ENCODE measurements around the gene MYOC. TPM values are rescaled to one million over a fixed set of nuclear protein-coding genes. Genes with fewer than 3 reads are reported as not detected.

Gene MYOC
- total RNA-seq, 4 donors from 2014 or later = 10.5 to 47.8 (median 11.8) TPM

DNA sequence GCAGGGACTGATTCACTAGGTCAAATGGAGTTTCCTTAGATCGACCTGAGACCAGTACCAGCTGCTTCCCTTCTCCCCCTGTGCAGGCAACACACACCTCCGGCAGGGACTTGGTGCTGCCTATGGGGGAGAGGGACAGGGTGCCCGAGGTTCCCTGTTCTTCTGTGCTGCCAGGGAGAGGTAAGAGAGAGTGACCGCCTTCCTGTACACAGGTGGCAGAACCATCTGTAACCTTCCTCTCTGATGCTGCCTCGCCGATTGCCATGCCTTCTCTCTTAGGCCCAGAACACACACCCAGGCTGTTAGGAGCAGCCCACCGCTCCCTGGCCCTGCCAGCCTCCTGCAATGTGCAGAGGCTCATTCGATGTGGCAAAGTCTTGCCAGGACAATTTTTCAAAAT lies 9.3 kb downstream of the MYOC start:
- TF ChIP-seq, protein P1, sequence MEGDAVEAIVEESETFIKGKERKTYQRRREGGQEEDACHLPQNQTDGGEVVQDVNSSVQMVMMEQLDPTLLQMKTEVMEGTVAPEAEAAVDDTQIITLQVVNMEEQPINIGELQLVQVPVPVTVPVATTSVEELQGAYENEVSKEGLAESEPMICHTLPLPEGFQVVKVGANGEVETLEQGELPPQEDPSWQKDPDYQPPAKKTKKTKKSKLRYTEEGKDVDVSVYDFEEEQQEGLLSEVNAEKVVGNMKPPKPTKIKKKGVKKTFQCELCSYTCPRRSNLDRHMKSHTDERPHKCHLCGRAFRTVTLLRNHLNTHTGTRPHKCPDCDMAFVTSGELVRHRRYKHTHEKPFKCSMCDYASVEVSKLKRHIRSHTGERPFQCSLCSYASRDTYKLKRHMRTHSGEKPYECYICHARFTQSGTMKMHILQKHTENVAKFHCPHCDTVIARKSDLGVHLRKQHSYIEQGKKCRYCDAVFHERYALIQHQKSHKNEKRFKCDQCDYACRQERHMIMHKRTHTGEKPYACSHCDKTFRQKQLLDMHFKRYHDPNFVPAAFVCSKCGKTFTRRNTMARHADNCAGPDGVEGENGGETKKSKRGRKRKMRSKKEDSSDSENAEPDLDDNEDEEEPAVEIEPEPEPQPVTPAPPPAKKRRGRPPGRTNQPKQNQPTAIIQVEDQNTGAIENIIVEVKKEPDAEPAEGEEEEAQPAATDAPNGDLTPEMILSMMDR (IDR thresholded peaks at IDR 0.05; ENCODE audit: low read depth) = no peak

DNA sequence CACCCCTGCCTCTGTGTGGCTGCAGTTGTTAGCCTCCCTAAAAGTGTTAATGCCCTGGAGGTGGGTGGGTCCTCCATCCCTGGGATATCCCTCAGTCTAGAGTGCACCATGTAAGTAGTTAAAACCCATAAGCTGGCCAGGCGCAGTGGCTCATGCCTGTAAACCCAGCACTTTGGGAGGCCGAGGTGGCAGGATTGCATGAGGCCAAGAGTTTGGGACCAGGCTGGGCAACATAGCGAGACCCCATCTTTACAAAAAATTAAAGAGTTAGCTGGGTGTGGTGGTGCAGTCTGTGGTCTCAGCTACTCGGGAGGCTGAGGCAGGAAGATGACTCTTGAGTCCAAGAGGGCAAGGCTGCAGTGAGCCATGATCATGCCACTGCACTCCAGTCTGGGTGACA lies 10.3 kb downstream of the MYOC start:
- TF ChIP-seq, protein P1 (IDR thresholded peaks at IDR 0.05; ENCODE audit: low read depth) = no peak

DNA sequence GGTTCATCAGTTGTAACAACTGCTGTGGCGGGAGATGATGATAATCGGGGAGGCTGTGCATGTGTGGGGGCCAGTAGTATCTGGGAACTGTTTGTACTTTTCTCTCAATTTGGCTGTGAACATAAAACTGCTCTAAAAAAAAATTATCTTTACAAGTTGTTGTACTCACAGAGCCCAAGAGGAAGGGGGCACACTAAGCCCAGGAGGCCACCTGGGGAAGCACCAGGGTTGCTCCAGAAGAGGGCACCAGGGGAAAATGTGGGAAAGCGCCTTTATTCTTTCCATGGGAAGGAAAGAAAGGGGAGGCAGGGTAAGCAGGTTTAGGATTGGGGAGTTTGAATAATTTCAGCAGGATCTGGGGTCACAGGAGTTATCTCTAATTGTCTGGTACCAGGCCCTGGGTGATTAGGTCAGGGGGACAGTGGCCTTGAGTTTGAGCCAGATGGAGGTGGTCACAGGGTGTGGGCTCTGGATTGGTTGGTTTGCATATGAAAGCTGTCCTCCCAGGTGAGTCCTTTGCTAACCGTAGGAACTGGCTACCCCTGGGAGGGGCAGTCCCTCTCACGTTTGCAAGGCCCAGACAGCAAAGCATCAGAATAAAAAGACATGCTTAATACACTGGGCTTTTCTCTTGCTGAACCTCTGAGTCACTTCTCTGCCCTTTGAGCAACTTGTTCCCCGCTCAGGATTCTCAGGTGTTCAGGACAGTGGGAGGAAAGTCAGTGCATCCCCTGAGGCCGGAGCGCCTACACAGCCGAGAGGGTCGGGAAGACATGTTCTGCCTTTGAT lies 11.2 kb downstream of the MYOC start:
- TF ChIP-seq, protein P1 (IDR thresholded peaks at IDR 0.05; ENCODE audit: low read depth) = no peak

DNA sequence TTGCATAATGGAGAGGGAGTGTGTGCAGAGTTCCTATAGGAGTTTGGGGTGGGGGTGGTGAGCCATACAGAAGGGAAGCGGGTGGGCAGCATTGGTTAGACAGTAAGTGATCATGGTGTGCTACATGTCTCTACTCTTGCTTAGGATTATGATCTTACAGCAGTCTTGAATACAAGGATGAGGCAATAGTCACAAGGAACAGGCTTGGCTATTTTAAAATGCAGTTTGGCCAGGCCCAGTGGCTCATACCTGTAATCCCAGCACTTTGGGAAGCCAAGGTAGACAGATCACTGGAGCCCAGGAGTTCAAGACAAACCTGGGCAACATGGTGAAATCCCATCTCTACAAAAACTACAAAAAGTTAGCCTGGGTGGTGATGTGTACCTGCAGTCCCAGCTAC lies 12.3 kb downstream of the MYOC start:
- TF ChIP-seq, protein P1 (IDR thresholded peaks at IDR 0.05; ENCODE audit: low read depth) = no peak

DNA sequence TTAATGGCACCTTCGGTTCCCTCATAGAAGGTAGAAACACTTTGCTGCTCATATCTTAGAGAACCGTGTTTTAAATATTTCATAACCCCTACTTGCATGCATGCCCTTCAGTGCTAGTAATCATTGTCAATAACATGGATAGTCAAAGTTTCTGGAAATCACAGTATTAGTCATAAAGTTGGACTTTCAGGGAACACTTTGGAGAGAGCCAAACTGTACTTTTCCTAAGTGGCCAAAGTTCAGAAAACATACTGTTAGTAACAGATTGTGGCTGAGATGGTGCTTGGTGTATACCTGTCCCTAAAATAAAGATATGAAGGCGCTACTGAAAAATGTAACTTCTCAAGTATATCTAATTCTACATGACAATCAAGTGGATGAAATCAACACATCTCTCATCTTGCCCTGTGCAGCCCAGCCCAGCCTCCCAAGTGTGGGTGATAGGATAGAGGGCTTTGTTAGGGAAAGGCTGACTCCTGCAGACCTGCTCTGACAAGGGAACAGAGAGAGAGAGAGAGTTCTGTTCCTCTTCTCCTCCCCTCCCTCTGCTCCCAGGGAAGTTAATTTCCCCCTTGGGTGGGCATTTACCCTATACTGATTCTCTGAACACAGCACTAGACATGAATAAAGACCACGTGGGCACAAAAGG lies 14.4 kb downstream of the MYOC start:
- TF ChIP-seq, protein P1 (IDR thresholded peaks at IDR 0.05; ENCODE audit: low read depth) = no peak

DNA sequence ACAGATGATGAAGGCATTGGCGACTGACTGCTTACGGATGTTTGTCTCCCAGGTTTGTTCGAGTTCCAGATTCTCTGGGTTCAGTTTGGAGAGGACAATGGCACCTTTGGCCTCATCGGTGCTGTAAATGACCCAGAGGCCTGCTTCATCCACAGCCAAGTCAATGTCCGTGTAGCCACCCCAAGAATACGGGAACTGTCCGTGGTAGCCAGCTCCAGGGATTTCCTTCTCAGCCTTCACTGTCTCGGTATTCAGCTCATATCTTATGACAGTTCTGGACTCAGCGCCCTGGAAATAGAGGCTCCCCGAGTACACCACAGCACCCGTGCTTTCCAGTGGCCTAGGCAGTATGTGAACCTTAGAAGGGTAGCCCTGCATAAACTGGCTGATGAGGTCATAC lies 16.3 kb downstream of the MYOC start:
- TF ChIP-seq, protein P1 (IDR thresholded peaks at IDR 0.05; ENCODE audit: low read depth) = no peak

DNA sequence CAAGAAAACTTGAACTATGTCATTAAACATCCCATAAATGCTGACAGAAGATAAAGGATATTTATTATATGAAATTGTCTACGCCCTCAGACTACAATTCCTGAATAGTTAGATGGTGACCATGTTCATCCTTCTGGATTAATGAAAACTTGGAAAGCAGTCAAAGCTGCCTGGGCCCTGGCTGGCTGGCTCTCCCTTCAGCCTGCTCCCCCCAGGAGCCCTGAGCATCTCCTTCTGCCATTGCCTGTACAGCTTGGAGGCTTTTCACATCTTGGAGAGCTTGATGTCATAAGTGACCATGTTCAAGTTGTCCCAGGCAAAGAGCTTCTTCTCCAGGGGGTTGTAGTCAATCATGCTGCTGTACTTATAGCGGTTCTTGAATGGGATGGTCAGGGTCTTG lies 16.8 kb downstream of the MYOC start:
- TF ChIP-seq, protein P1 (IDR thresholded peaks at IDR 0.05; ENCODE audit: low read depth) = no peak
